HepG2 (cell line): Measurements from ENCODE around the gene CATSPERE. TPM values are rescaled to one million over a fixed set of nuclear protein-coding genes. Genes with fewer than 3 reads are reported as not detected.

ENCODE experiments used
- ATAC-seq: fragments of 200-7000 bp; cut with Tn5 transposase; 3 replicates; pipeline ENCODE4 v1.9.1; 2020; ENCODE audit warnings: mild to moderate bottlenecking, moderate library complexity
- BruUV-seq: library from RNA; stranded (reverse); fragments of 400-500 nt; replicated peaks from 2 replicates; lab custom pipeline; 2021; lab: Mats Ljungman, UMichigan
- CTCF ChIA-PET: fragments of 300-600 bp; formaldehyde crosslinking; extraction: SDS; loops from one replicate; lab custom pipeline; 2021; ENCODE audit warnings: low total read pairs, inconsistent platforms, low intra/inter-chr PET ratio; lab: Yijun Ruan, JAX
- POLR2A ChIA-PET: fragments of 350-600 bp; sonication (Branson Sonifier 250); formaldehyde crosslinking; loops from one replicate; lab custom pipeline; 2020; ENCODE audit warnings: antibody characterized with exemption, inconsistent platforms; lab: Yijun Ruan, JAX
- DNase-seq: peaks from one replicate; pipeline ENCODE4 v3.0.0-alpha.2; 2015; ENCODE audit warnings: low spot score
- FAIRE-seq: peaks from 3 replicates; lab custom pipeline; 2011; peaks lifted over from hg19 to GRCh38; lab: Jason Lieb, UNC
- H2AFZ ChIP-seq: one replicate; pipeline ENCODE4 v1.6.1; 2011; ENCODE audit warnings: low read length, inconsistent platforms
- H3K27ac ChIP-seq: fragments of 300-600 bp; 3 replicates; pipeline ENCODE4 v1.8.0; 2011; ENCODE audit warnings: mixed run types, mild to moderate bottlenecking, mixed read lengths, low read length, inconsistent platforms; ENCODE audit not compliant: insufficient read depth; ENCODE audit errors: extremely low read length
- H3K27me3 ChIP-seq, 2 experiments: fragments of 200-600 bp in 1 of 2; 2 replicates in 1 of 2; 3 replicates in 1 of 2; pipeline versions ENCODE4 v1.6.0 to v1.8.0; 2011; ENCODE audit warnings: low read length in 2 of 2, mild to moderate bottlenecking in 2 of 2, moderate library complexity in 2 of 2, inconsistent platforms in 1 of 2; ENCODE audit not compliant: insufficient read depth in 2 of 2, control insufficient read depth in 1 of 2
- H3K36me3 ChIP-seq, 2 experiments: fragments of 200-600 bp in 1 of 2; replicated peaks in 1 of 2; 2 replicates in 1 of 2; 3 replicates in 1 of 2; pipeline versions ENCODE4 v1.5.1 to v1.8.0; 2011; ENCODE audit warnings: low read length in 2 of 2, inconsistent platforms in 1 of 2; ENCODE audit not compliant: insufficient read depth in 2 of 2, control insufficient read depth in 1 of 2
- H3K4me1 ChIP-seq: 2 replicates; pipeline ENCODE4 v1.5.1; 2012; ENCODE audit warnings: low read length, inconsistent platforms; ENCODE audit not compliant: insufficient read depth
- H3K4me2 ChIP-seq: 2 replicates; pipeline ENCODE4 v1.6.0; 2011; ENCODE audit warnings: low read depth, low read length, inconsistent platforms
- H3K4me3 ChIP-seq, 3 experiments: fragments of 200-600 bp in 1 of 3; sonication (generic), shearing (Covaris generic) in 1 of 3; replicated peaks in 1 of 3; 2 replicates each; pipeline ENCODE4 v1.5.1; 2011 to 2016; ENCODE audit warnings: low read length in 3 of 3, inconsistent platforms in 2 of 3, low read depth in 2 of 3, mild to moderate bottlenecking in 2 of 3, control low read depth in 1 of 3, mixed read lengths in 1 of 3; ENCODE audit not compliant: insufficient read depth in 1 of 3
- H3K79me2 ChIP-seq: one replicate; pipeline ENCODE4 v1.6.1; 2011; ENCODE audit warnings: low read length, inconsistent platforms; ENCODE audit not compliant: insufficient read depth
- H3K9ac ChIP-seq: 2 replicates; pipeline ENCODE4 v1.6.0; 2011; ENCODE audit warnings: mild to moderate bottlenecking, low read depth, low read length, inconsistent platforms; ENCODE audit not compliant: insufficient read depth
- H3K9me3 ChIP-seq: 2 replicates; pipeline ENCODE4 v1.5.1; 2012; ENCODE audit warnings: mild to moderate bottlenecking, low read length
- H4K20me1 ChIP-seq: 2 replicates; pipeline ENCODE4 v1.6.0; 2011; ENCODE audit warnings: inconsistent platforms, mild to moderate bottlenecking, low read length, moderate library complexity; ENCODE audit not compliant: insufficient read depth
- AFF4 ChIP-seq: sonication (generic); formaldehyde crosslinking; IDR thresholded peaks from 2 replicates; pipeline ENCODE4 v1.4.0; 2020; ENCODE audit warnings: missing genetic modification reagents
- GATAD2A ChIP-seq: IDR thresholded peaks from 2 replicates; pipeline ENCODE4 v1.6.1; 2016
- GPN1 ChIP-seq: sonication (generic); formaldehyde crosslinking; IDR thresholded peaks from 2 replicates; pipeline ENCODE4 v1.5.1; 2020; ENCODE audit warnings: missing genetic modification reagents, borderline replicate concordance
- REST ChIP-seq, 2 experiments: IDR thresholded peaks; 2 replicates each; pipeline ENCODE4 v1.6.1; 2011 to 2012; ENCODE audit warnings: low read length in 2 of 2, borderline replicate concordance in 1 of 2, low read depth in 1 of 2, mild to moderate bottlenecking in 1 of 2, moderate library complexity in 1 of 2
- SIN3A ChIP-seq: IDR thresholded peaks from 2 replicates; pipeline ENCODE4 v1.6.1; 2011; ENCODE audit warnings: low read depth, mild to moderate bottlenecking, control low read depth, low read length, borderline replicate concordance
- SP140L ChIP-seq: sonication (generic); formaldehyde crosslinking; IDR thresholded peaks from 2 replicates; pipeline ENCODE4 v1.4.0; 2020; ENCODE audit warnings: missing genetic modification reagents, borderline replicate concordance
- SYNCRIP ChIP-seq: fragments of 200-400 bp; formaldehyde crosslinking; IDR thresholded peaks from 2 replicates; pipeline ENCODE4 v1.6.1; 2018; ENCODE audit warnings: mild to moderate bottlenecking, low read depth, low read length; ENCODE audit not compliant: insufficient read depth
- ZBTB14 ChIP-seq: sonication (generic); formaldehyde crosslinking; IDR thresholded peaks from 2 replicates; pipeline ENCODE4 v1.4.0; 2020; ENCODE audit warnings: missing genetic modification reagents
- ZNF333 ChIP-seq: sonication (generic); formaldehyde crosslinking; IDR thresholded peaks from 2 replicates; pipeline ENCODE4 v1.4.0; 2020; ENCODE audit warnings: mild to moderate bottlenecking, missing genetic modification reagents, borderline replicate concordance
- ZNF629 ChIP-seq: sonication (generic); formaldehyde crosslinking; conservative IDR thresholded peaks from 2 replicates; pipeline ENCODE4 v1.5.0; 2020; ENCODE audit warnings: missing genetic modification reagents
- WGBS: methylation state at CpG from one replicate; pipeline ENCODE4 v1.1.6; 2017; ENCODE audit warnings: low lambda C conversion rate; 5-methylcytosine and 5-hydroxymethylcytosine counted together
- in situ Hi-C: cut with HindIII; loops from 2 replicates; pipeline ENCODE4 v1.10.0; 2017; ENCODE audit warnings: low pct_unique_long_range_greater_than_20kb; ENCODE audit not compliant: extremely low pct_ligation_motif_present
- intact Hi-C: fragments of 100-400 bp; cut with micrococcal nuclease; formaldehyde crosslinking; loops from one replicate; pipeline ENCODE4 v1.10.0; 2022; ENCODE audit not compliant: unreplicated experiment
- polyA plus RNA-seq, 8 experiments: library from polyadenylated mRNA; depleted of rRNA in 3 of 8; stranded (reverse) in 7 of 8; unstranded in 1 of 8; fragments of >200 nt; fragmentation: Illumina TruSeq in 4 of 8; extraction: Trizol in 4 of 8; gene quantifications; 2 replicates each; pipeline versions ENCODE4 v1.2.1 to v1.2.3, GENCODE V29; 2011 to 2016; ENCODE audit warnings: low read depth in 4 of 8, missing spikeins in 1 of 8, mixed read lengths in 1 of 8; ENCODE audit not compliant: insufficient read depth in 1 of 8
- total RNA-seq, 5 experiments: library from RNA; depleted of rRNA; stranded (reverse); fragments of >200 nt; fragmentation: Illumina TruSeq; extraction: Trizol; gene quantifications; 2 replicates each; pipeline ENCODE4 v1.2.3, GENCODE V29; 2016; ENCODE audit warnings: low read depth in 1 of 5

CATSPERE gene
- total and polyA plus RNA-seq, 2 of the 13 experiments (the other 11 are each of a cell fraction or from before 2014, with no cell fraction given), result 0.34 to 0.51 TPM

DNA sequence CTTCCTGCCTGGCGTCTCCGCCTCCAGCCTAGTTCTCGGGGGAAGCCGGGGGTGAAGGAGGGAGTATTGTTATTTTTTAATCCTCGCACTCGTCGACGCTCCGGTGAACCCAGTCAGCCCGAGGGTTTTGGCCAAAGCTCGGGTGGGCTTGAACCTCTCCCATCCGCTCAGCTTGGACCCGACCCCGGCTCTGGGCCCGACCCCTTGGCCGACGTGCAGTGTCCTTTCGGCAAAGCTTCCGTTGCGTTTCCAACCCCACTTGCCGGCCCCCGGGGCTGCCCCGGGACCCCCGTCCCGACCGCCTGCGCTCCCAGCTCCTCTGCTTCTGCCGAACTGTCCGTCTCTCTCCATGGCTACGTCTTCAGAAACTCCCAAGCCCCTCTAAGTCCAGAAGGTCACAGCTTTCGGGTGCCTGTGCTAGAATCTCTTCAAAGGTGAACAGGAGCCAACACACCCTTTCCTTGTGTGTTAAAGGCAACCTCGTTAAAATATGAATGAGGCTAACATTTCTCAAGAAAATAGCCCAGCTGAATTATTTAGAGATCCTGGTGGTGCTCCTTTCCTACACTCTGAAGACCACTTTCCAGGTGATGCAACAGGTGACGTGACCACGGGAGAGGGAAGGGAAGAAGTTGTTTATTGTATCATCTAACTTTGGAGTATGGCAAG lies 192.5 kb downstream of the CATSPERE start (continued):
- TF ChIP-seq REST (IDR thresholded peaks at IDR 0.05; ENCODE audit: borderline replicate concordance in 1 of 2, low read depth in 1 of 2, low read length in 2 of 2) (no peak), GPN1 (CRISPR knock-in tag) (no peak)

DNA sequence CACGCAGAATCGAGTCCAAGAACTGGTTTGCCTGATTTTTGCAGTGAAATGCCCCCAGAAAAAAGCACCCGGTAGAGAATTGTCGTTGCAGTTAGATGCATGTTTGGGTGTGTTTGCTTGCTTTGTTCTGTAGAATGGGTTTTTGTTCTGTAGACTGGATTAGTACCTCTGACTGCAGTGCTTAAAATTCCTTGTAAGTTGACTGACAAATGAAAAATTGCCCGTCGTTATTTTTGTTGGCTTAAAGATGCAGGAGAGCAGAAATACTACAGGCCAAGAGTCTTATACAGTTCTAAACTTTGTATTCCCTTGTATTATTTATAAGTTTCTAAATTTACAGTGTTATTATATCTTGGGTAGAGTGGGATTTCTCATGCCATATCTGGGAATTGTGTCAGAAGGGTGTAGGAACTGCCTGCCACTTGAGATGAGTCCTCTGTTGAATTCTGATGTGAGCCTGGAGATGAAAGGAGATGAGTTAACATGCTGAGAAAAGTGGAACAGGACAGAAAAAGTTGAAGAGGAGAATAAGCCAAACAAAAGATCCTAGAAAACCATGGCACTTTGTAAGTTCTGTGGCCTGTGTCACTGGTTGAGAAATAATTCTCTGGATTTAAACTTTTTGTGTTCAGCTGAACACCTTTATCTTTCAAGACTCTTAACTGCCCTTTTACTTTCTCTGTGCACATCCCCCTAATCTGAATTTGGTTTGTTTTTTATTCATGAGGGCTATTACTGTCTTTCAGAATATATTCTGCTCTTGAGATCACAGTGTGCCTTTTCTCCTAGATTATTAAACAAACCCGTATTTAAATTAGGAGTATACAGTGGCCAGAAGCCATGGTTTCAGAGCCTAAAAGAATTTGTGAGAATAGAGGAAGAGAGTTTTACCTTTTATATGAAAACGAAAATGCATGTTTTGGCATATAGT lies 193.3 kb downstream of the CATSPERE start:
- H4K20me1 ChIP-seq, result no peaks in the 10 kb centered on the region
- peaks cover 2 to 5% of the 10 kb centered on the region in 2 experiments; a peak in 2 of 5 replicates for H3K36me3 ChIP-seq
- peaks cover 57% of the 10 kb centered on the region for H3K79me2 ChIP-seq
- H3K4me3 ChIP-seq, result peak overlapping the region; percentile 69 to 94 (median 94)
- no peaks in the 10 kb centered on the region for H3K9me3 ChIP-seq
- H3K27me3 ChIP-seq, result no peaks in the 10 kb centered on the region; a peak in 1 of 5 replicates
- FAIRE-seq, result peak; percentile 39
- H3K4me2 ChIP-seq, result peak overlapping the region; percentile 67
- intact Hi-C loops (loop anchor here (2.0 to 5.0 kb wide), 5 partner anchors 52 to 393 kb away; partner anchors contain the start of gene HNRNPU), in situ Hi-C loops (loop anchor here (10.0 kb wide), 1 partner anchor 200 kb away; the partner anchor contains the start of gene ADSS2)
- no peak for ATAC-seq
- H3K9ac ChIP-seq, result peak overlapping the region; percentile 86
- no peak overlapping the region for H2AFZ ChIP-seq
- peaks cover 40% of the 10 kb centered on the region for H3K4me1 ChIP-seq
- CTCF ChIA-PET, result no interaction called here
- H3K27ac ChIP-seq, result peak overlapping the region; percentile 83
- POLR2A ChIA-PET, result no interaction called here
- BruUV-seq, result TSS peak; percentile 49
- 3% methylated on average over 8 of the region's 8 CpGs for WGBS
- DNase-seq, result no peak
- TF ChIP-seq ZNF629 (CRISPR knock-in tag), result peak; percentile 56; the same call in 1 of the 2 replicates
- TF ChIP-seq ZBTB14 (CRISPR knock-in tag), result no peak
- TF ChIP-seq SP140L, result no peak
- TF ChIP-seq GATAD2A (CRISPR knock-in tag), result 0 out of 2 replicates have a peak, but pooled peaks have one; percentile 10
- no peak for TF ChIP-seq ZNF333
- TF ChIP-seq SYNCRIP, result no peak
- 0 out of 2 replicates have a peak, but pooled peaks have one; percentile 1 for TF ChIP-seq SIN3A
- no peak for TF ChIP-seq AFF4 (CRISPR knock-in tag)
